Activated T-cell treated with anti-CD3 and anti-CD28 coated beads, Interleukin-2, amount 50 U/mL, for 72 hours (primary cell): ENCODE measurements around the gene SNX3. TPM values are rescaled to one million over a fixed set of nuclear protein-coding genes. Genes with fewer than 3 reads are reported as not detected.
A peak's percentile ranks its signal among the peaks of the same experiment; 100 is the strongest.

Experiments
- ATAC-seq, 2 donors: fragments of 150-1000 bp; cut with Tn5 transposase; replicated peaks in 1 of 2; 2 replicates each; pipeline ENCODE4 v1.10.0; 2021; ENCODE audit warnings: moderate library complexity in 2 of 2, mild to moderate bottlenecking in 1 of 2
- DNase-seq, 2 donors: peaks; one replicate each; pipeline ENCODE4 v3.0.0; 2021 to 2022; ENCODE audit warnings: mixed read lengths in 1 of 2
- H3K27ac Mint-ChIP-seq: one replicate; pipeline ENCODE4 v1.8.0; 2022; ENCODE audit warnings: mild to moderate bottlenecking, moderate library complexity, mixed read lengths
- H3K27me3 Mint-ChIP-seq: one replicate; pipeline ENCODE4 v1.8.0; 2022; ENCODE audit warnings: low read depth, mixed read lengths
- H3K36me3 Mint-ChIP-seq, 2 donors: one replicate each; pipeline ENCODE4 v1.8.0; 2022; ENCODE audit warnings: mixed read lengths in 2 of 2, mild to moderate bottlenecking in 1 of 2; ENCODE audit not compliant: insufficient read depth in 2 of 2
- H3K4me1 Mint-ChIP-seq: one replicate; pipeline ENCODE4 v1.8.0; 2022; ENCODE audit warnings: low read depth, mixed read lengths
- H3K4me3 Mint-ChIP-seq, 2 donors: one replicate each; pipeline ENCODE4 v1.8.0; 2022; ENCODE audit warnings: mild to moderate bottlenecking in 2 of 2, mixed read lengths in 2 of 2, moderate library complexity in 2 of 2
- H3K9me3 Mint-ChIP-seq, 2 donors: one replicate each; pipeline ENCODE4 v1.8.0; 2022; ENCODE audit warnings: mixed read lengths in 2 of 2
- total RNA-seq, 2 donors: library from RNA; stranded (reverse); gene quantifications; one replicate each; pipeline ENCODE4 v1.2.3, GENCODE V29; 2022

Gene SNX3
- total RNA-seq, 2 donors from 2014 or later, result 58.7 to 61.4 TPM

- no peaks in the 10 kb centered on the region for H3K36me3 Mint-ChIP-seq
- H3K9me3 Mint-ChIP-seq, result no peaks in the 10 kb centered on the region
- ATAC-seq (no peak), DNase-seq (no peak)
- H3K4me1 Mint-ChIP-seq, result no peaks in the 10 kb centered on the region
- peaks cover 37% of the 10 kb centered on the region for H3K27me3 Mint-ChIP-seq
- H3K27ac Mint-ChIP-seq, result no peak overlapping the region
- H3K4me3 Mint-ChIP-seq, result no peak overlapping the region
These were observed 73.3 kb downstream of the SNX3 start for GRCh38 chr6:108187519-108187918.

DNA sequence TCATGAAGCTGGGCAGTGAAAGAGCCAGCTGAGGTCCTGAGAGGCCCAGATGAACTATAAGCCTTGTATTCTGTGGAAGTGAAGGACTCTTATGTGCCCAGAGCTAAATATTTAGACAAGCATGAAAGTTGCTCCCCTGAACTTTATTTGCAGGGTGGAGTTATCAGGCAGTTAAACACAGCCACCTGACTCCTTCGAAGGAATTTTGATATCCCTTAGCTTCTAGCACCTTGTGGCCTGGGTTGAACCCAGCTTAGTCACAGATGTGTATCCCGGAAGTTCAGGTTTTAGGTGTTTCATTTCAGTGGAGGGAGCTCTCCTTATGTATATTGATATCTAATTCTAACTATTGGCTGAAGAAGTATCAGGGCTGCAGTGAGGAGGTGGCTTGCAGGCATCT is 74.6 kb downstream of the SNX3 start:
- Mint-ChIP-seq H3K36me3 (no peaks in the 10 kb centered on the region), H3K27me3 (peaks cover 43% of the 10 kb centered on the region), H3K4me1 (no peaks in the 10 kb centered on the region), H3K9me3 (no peaks in the 10 kb centered on the region), H3K4me3 (no peak overlapping the region), H3K27ac (no peak overlapping the region)
- DNase-seq (no peak), ATAC-seq (no peak)

- H3K27me3 Mint-ChIP-seq, result peaks cover 73% of the 10 kb centered on the region
- H3K4me1 Mint-ChIP-seq, result peaks cover 7% of the 10 kb centered on the region
- no peak overlapping the region for H3K4me3 Mint-ChIP-seq
- no peak for ATAC-seq
- no peaks in the 10 kb centered on the region for H3K36me3 Mint-ChIP-seq
- DNase-seq, result no peak
- H3K27ac Mint-ChIP-seq, result no peak overlapping the region
- no peaks in the 10 kb centered on the region for H3K9me3 Mint-ChIP-seq
These were observed 80.1 kb downstream of the SNX3 start for GRCh38 chr6:108180776-108181175.

DNA sequence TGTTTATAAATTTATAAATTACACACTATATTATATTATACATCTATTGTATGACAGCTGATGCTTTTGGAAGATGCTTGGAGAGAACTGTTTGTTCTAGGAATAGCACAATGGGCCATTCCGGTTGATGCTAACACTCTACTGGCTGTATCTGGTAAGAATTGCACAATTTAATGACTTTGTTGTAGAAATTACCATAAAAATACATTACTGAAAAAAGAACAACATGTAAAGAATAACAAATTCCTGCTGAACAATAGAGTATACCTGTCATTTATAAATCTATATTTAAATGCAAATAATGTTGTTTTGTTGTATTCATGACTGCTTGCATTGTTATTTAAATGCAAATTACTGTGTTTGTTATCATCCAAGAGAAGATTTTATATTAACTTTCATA is 80.6 kb downstream of the SNX3 start:
- DNase-seq, result no peak
- Mint-ChIP-seq H3K4me1 (peaks cover 9% of the 10 kb centered on the region), H3K27ac (no peak overlapping the region), H3K36me3 (no peaks in the 10 kb centered on the region), H3K27me3 (peaks cover 73% of the 10 kb centered on the region), H3K9me3 (no peaks in the 10 kb centered on the region), H3K4me3 (no peak overlapping the region)
- ATAC-seq, result no peak

DNA sequence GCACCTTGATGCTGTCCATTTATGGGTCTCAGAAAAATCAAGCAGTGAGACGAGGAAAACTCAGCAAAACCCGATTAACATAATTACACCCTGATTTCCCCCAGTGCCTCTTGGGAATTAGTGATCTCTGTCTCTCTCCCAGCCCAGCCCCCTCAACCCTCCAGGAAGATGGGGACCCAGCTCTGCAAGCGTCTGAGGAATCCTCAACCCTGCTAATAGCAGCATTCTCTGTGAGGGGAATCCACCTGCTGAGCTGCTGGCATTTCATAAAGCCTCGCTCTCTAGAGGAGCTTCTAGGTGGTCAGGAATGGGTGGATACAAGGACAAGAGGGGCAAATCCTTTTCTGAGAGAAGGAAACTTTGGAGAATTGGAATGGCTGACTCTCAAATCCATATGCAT is 81.1 kb downstream of the SNX3 start:
- H3K9me3 Mint-ChIP-seq, result no peaks in the 10 kb centered on the region
- H3K4me3 Mint-ChIP-seq, result no peak overlapping the region
- H3K4me1 Mint-ChIP-seq, result peaks cover 15% of the 10 kb centered on the region
- peaks cover 73% of the 10 kb centered on the region for H3K27me3 Mint-ChIP-seq
- no peak overlapping the region for H3K27ac Mint-ChIP-seq
- ATAC-seq (no peak), DNase-seq (no peak)
- H3K36me3 Mint-ChIP-seq, result no peaks in the 10 kb centered on the region

DNA sequence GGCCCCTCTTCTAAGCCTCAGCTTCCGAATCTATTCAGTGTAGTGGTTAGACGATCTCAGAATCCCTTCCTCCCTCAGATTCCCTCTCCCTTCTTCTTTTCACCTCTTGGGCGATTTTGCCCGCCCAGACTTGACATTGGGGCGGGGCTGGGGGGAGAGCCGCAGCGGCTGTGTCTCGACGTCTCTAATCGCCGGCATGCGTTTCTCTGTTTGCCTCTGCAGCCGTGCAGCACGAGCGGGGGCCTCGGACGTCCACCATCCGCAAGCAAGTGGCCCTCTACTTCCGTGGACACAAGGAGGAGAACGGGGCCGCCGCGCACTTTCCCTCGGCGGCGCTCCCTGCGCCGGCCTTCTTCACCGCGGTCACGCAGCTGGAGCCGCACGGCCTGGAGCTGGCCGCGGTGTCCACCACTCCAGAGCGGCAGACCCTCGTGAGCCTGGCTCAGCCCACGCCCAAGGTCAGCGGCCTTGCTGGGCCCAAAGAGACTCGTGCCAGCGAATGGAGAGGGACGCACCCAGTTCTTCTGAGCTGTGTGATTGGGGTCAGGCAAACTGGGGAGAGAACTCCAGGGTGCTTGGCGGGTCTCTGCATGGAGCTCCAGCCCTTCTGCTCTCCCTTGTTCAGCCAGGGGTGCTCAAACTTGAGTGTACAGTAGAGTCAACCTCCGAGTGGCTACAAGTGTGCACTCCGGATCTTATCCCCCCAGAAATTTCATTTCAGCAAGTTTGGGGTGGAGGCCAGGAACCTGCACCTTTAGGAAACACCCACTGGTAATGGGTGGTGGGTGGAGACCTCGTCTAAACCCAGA is 84.4 kb downstream of the SNX3 start:
- Mint-ChIP-seq H3K4me1 (peaks cover 23% of the 10 kb centered on the region), H3K9me3 (no peaks in the 10 kb centered on the region), H3K27ac (no peak overlapping the region), H3K27me3 (peaks cover 93% of the 10 kb centered on the region), H3K4me3 (peak overlapping the region; percentile 75 to 77), H3K36me3 (no peaks in the 10 kb centered on the region)
- ATAC-seq (no peak), DNase-seq (no peak)

- H3K27me3 Mint-ChIP-seq, result peaks cover 96% of the 10 kb centered on the region
- H3K36me3 Mint-ChIP-seq, result no peaks in the 10 kb centered on the region
- peaks cover 30% of the 10 kb centered on the region for H3K4me1 Mint-ChIP-seq
These were observed 85.1 kb downstream of the SNX3 start for GRCh38 chr6:108175592-108176279.

DNA sequence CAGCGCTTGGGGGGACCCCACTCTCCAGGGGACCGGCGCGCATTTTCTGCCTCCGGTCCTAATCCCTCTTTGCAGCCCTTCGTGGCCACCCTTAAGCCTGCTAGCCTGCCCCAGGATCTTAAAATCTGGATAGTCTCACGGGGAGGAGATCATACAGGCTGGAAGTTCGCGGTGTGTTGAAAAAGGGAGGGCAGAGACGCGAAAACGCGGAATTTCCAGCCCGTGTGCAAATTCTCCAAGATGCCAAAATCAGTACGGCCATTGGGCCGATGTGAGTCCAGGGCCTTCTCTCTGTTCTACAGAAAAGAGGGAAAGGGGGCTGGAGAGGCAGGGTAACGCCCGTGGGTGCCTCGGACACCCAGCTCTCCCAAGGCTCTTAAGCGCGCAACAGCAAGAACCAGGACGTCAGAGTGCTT is 85.7 kb downstream of the SNX3 start:
- ATAC-seq, result no peak
- Mint-ChIP-seq H3K4me3 (peak overlapping the region; percentile 75 to 77), H3K36me3 (no peaks in the 10 kb centered on the region), H3K9me3 (no peaks in the 10 kb centered on the region), H3K27ac (no peak overlapping the region), H3K4me1 (peaks cover 36% of the 10 kb centered on the region), H3K27me3 (peaks cover 97% of the 10 kb centered on the region)
- DNase-seq, result no peak

More at GRCh38 chr6:108175592-108176279, 85.1 kb downstream of the SNX3 start:
- Mint-ChIP-seq H3K27ac (no peak overlapping the region), H3K4me3 (peak overlapping the region; percentile 75 to 77), H3K9me3 (no peaks in the 10 kb centered on the region)
- ATAC-seq (peak; percentile 41 to 49), DNase-seq (no peak)

DNA sequence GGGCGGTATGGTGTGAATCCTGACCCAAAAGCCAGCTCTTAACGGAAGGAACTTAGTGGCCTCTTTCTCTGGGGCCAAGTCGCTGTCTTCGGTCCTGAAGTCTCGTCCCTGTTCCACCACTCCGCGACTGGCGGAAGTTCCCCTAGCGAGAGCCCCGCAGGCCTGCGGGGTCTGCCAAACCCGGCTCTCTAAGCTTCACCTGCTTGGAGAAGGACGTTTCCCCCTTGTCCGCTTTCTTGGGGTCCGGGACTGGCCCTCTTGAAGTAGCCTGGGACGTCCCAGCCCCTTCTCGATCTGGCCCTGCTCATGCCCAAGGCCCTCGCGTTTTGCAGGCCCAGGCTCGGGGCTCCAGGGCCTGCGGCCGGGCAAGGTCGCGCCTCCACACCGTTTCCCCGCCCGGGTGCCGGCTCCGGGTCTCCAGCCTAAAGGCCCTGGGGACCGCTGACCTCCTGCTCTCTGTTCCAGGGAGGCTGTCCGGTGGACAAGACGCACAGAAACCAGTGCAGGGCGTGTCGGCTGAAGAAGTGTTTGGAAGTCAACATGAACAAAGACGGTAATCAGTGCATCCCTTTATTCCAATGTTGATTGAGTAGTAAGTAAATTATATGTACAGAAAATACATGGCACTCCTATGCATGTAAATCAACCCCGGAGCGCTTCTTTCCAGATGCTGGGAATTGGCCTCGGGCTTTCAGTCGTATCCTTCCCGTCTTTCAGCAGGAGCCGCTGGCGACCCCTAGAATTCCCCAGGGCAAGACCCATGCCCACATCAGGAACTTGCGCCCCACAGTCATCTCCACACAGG is 86.3 kb downstream of the SNX3 start:
- H3K4me3 Mint-ChIP-seq, result peak overlapping the region; percentile 75 to 77
- no peaks in the 10 kb centered on the region for H3K9me3 Mint-ChIP-seq
- H3K4me1 Mint-ChIP-seq, result peaks cover 41% of the 10 kb centered on the region
- peaks cover 97% of the 10 kb centered on the region for H3K27me3 Mint-ChIP-seq
- H3K27ac Mint-ChIP-seq, result no peak overlapping the region
- DNase-seq (no peak), ATAC-seq (peak; percentile 42 to 60)
- no peaks in the 10 kb centered on the region for H3K36me3 Mint-ChIP-seq

GRCh38 chr6:108171918-108172516 is 88.8 kb downstream of the SNX3 start:
- Mint-ChIP-seq H3K36me3 (no peaks in the 10 kb centered on the region), H3K4me3 (no peak overlapping the region), H3K4me1 (peaks cover 59% of the 10 kb centered on the region), H3K9me3 (no peaks in the 10 kb centered on the region), H3K27ac (no peak overlapping the region), H3K27me3 (peaks cover 93% of the 10 kb centered on the region)
- DNase-seq (no peak), ATAC-seq (no peak)

DNA sequence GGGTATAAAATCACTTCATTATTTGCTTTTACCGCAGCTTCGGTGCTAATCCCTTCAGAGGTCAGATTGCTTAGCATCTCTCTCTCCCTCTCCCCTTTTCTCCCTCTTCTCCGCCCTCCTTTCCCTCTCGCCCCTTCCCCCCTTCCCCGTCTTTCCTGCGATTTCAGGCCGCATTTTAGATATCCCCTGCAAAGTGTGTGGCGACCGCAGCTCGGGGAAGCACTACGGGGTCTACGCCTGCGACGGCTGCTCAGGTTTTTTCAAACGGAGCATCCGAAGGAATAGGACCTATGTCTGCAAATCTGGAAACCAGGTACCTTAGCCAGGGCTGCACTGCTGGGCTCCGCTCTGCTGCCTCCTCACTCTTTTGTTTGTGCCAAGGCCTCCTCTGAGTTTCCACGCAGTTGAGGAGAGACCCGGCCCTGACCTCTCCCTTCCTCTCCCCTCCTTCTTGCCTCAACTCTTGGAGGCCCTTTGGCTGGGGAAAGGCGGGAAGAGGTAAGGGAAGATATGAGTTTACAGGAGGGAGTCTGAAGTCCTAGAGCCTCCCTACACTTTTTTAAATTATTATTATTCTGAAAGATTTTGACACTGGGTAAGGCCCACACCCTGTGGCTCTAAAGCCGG is 89.4 kb downstream of the SNX3 start:
- DNase-seq, result no peak
- no peaks in the 10 kb centered on the region for H3K9me3 Mint-ChIP-seq
- peak overlapping the region; percentile 51 to 65 for H3K4me3 Mint-ChIP-seq
- peaks cover 60% of the 10 kb centered on the region for H3K4me1 Mint-ChIP-seq
- H3K27me3 Mint-ChIP-seq, result peaks cover 89% of the 10 kb centered on the region
- no peak for ATAC-seq
- H3K27ac Mint-ChIP-seq, result no peak overlapping the region
- no peaks in the 10 kb centered on the region for H3K36me3 Mint-ChIP-seq
